AG04450 (cell line): ENCODE data around the gene ISL2. TPM values are rescaled to one million over a fixed set of nuclear protein-coding genes. Genes with fewer than 3 reads are reported as not detected.
A peak's percentile ranks its signal among the peaks of the same experiment; 100 is the strongest.

Experiments used
- CTCF ChIA-PET: fragments of 300-600, 350-600 bp; formaldehyde crosslinking; extraction: SDS; loops from one replicate; lab custom pipeline; 2022; ENCODE audit warnings: antibody characterized with exemption, inconsistent platforms; lab: Charles Lee
- POLR2A ChIA-PET: fragments of 350-600 bp; formaldehyde crosslinking; extraction: SDS; loops from one replicate; lab custom pipeline; 2021; ENCODE audit warnings: antibody characterized with exemption, inconsistent platforms; lab: Yijun Ruan, JAX
- DNase-seq: peaks from one replicate; pipeline ENCODE4 v3.0.0-alpha.2; 2011; ENCODE audit warnings: low read depth, low spot score
- H3K27ac ChIP-seq: one replicate; pipeline ENCODE4 v1.5.1; 2012; ENCODE audit warnings: low read depth, low read length, control low read depth
- H3K27me3 ChIP-seq: one replicate; pipeline ENCODE4 v1.6.0; 2012; ENCODE audit warnings: low read length; ENCODE audit not compliant: control insufficient read depth, insufficient read depth
- H3K4me3 ChIP-seq: 2 replicates; pipeline ENCODE4 v1.5.1; 2011; ENCODE audit warnings: mild to moderate bottlenecking, low read depth, low read length, control low read depth
- H3K9me3 ChIP-seq: 2 replicates; pipeline ENCODE4 v1.5.1; 2012; ENCODE audit warnings: low read length; ENCODE audit not compliant: control insufficient read depth, insufficient read depth
- CTCF ChIP-seq: IDR thresholded peaks from 2 replicates; pipeline ENCODE4 v1.5.1; 2011; ENCODE audit warnings: low read depth, low read length, control low read depth, inconsistent platforms
- polyA plus RNA-seq: library from polyadenylated mRNA; depleted of rRNA; stranded (reverse); fragments of >200 nt; gene quantifications from 2 replicates; pipeline ENCODE4 v1.2.3, GENCODE V29; 2011

Gene ISL2
- polyA plus RNA-seq, 1 experiment = 0.83 TPM

DNA sequence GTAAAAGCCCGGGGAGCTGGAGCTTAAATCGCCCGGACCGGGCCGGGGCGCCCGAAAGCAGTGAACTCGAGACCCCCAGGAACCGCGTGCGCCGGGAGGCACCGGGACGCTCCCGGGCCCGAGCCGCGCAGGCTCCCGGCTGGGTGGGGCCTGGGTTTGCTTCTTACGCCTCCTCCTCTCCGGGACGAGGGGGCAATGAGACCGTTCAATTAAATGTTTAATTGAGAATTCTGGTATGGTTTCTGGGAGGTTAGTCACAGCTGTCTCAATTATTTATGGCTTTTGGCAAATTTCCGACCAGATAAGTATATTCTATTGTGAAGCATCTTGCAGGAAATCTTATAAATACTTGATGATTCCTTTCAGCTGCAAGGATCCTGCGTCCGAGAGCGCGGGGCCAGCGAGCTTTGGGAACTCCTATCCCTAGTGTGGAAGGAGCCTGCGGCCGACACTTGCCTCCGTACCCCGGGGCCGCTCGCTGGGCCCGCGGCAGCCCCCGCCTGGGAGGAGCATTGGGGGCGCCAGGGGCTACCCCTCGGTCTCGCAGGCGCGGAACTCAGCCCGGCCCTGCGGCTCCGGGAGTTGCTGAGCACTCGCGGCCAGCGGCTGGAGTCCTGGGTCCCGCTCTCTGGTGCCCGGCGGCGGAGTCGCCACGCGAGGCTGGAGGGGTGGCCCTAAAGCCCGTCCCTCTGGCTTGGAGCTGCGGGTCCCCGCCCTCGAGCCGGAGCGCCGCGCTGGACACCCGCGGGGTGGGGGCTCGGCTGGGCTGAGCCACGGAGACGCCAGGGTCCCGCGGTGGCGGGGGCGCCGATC, 10.3 kb downstream of the ISL2 start:
- Histone ChIP-seq H3K27me3 (peaks cover 35% of the 10 kb centered on the region), H3K27ac (no peak overlapping the region), H3K4me3 (peak overlapping the region; percentile 49), H3K9me3 (peaks cover 2% of the 10 kb centered on the region; the same call in 1 of the 2 replicates)
- POLR2A ChIA-PET = interaction anchor here (1.5 kb wide), 1 partner anchor 10 kb away, joined by 10 read pairs; the partner anchor contains the start of gene ISL2
- DNase-seq = no peak
- CTCF ChIA-PET = interaction anchor here (1.2 to 1.8 kb wide), 2 partner anchors 16 to 519 kb away, joined by 3 to 4 read pairs; no protein-coding TSS in a partner anchor
- no peak for TF ChIP-seq CTCF

DNA sequence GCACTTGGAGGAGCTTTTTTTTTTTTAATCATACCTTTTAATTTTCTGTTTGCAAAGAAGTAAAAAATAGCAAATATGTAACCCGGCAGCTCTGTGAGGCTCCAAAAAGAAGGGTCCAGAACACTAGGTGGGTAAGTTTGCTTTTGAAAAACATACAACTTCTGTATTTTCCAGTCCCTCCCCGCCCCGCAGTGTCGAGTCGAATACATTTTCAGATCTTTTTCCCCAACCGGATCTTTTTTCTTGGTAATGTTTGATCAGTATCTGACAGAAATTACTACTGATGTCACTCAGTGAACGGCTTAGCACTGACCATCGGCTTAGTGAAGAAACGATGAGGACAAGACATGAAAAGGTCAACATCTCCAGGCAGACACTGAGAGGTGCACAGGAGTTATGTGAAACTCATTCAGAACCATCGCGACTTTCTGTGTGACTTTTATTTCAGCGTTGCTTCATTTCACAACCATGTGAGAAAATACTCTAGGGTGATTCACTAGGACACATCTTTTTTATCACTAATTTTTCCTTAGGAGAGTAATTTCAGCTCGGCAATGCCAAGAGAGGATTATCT, 11.0 kb downstream of the ISL2 start:
- Histone ChIP-seq H3K9me3 (no peaks in the 10 kb centered on the region; the same call in 1 of the 2 replicates), H3K4me3 (no peak overlapping the region), H3K27me3 (peaks cover 31% of the 10 kb centered on the region), H3K27ac (no peak overlapping the region)
- TF ChIP-seq CTCF = no peak
- DNase-seq = no peak
- POLR2A ChIA-PET = interaction anchor here (1.5 kb wide), 1 partner anchor 11 kb away, joined by 10 read pairs; the partner anchor contains the start of gene ISL2
- CTCF ChIA-PET = interaction anchor here (0.6 to 1.8 kb wide), 3 partner anchors 17 to 518 kb away, joined by 3 to 4 read pairs (median 3); no protein-coding TSS in a partner anchor

- Histone ChIP-seq H3K27ac (no peak overlapping the region), H3K9me3 (no peaks in the 10 kb centered on the region; the same call in 1 of the 2 replicates), H3K4me3 (no peak overlapping the region), H3K27me3 (peaks cover 17% of the 10 kb centered on the region)
- no peak for DNase-seq
- ChIA-PET POLR2A (interaction anchor here (0.6 kb wide), 1 partner anchor 171 kb away, joined by 5 read pairs; no protein-coding TSS in a partner anchor), CTCF (interaction anchor here (0.8 kb wide), 1 partner anchor 9 kb away, joined by 3 read pairs; no protein-coding TSS in a partner anchor)
- TF ChIP-seq CTCF = no peak
These were observed 12.9 kb downstream of the ISL2 start for GRCh38 chr15:76349301-76350070.

DNA sequence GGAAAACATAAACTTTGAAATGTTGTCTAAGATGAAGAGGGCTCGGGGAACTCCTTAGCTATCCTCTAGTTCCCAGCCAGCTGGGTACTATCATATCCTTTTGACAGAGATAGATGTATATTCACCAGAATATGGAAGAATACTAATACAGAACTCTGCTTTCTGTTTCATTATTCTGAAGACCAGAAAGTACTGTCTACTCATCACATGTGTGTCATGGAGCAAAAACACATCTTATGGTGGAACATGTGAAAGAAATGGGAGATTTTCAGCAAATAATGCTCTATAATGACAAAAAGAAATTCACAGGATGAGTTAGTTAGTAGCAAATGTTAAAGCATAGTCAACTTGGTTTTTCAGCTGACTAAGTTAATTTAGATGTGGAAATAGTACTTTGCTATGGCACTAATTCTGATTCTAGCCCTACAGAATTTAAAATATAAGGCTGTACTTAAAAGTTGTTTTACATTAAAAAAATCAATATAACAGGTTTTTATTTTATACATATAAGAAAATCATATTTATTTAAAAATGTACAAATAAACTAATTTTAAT, 16.5 kb downstream of the ISL2 start:
- TF ChIP-seq CTCF = no peak
- no peak for DNase-seq
- CTCF ChIA-PET = no interaction called here
- no peak overlapping the region for H3K27ac ChIP-seq
- POLR2A ChIA-PET = no interaction called here
- H3K9me3 ChIP-seq = no peaks in the 10 kb centered on the region
- no peak overlapping the region for H3K4me3 ChIP-seq
- H3K27me3 ChIP-seq = no peaks in the 10 kb centered on the region
